Testis (tissue), 3 donors: ENCODE data around the gene XRN2. TPM values are rescaled to one million over a fixed set of nuclear protein-coding genes. Genes with fewer than 3 reads are reported as not detected.

ENCODE experiments used
- DNase-seq: peaks from one replicate; pipeline ENCODE4 v3.0.0-alpha.2; 2019
- H3K27ac ChIP-seq, 2 donors: fragments of 200-600 bp; sonication (generic); one replicate each; pipeline ENCODE4 v1.5.1; 2019
- H3K27me3 ChIP-seq: fragments of 200-600 bp; sonication (generic); one replicate; pipeline ENCODE4 v1.5.1; 2019
- H3K36me3 ChIP-seq: fragments of 200-600 bp; sonication (generic); one replicate; pipeline ENCODE4 v1.5.1; 2017; ENCODE audit warnings: low read depth; ENCODE audit errors: missing control alignments
- H3K4me1 ChIP-seq: fragments of 200-600 bp; sonication (generic); one replicate; pipeline ENCODE4 v1.5.1; 2019
- H3K4me3 ChIP-seq, 2 donors: fragments of 200-600 bp; sonication (generic); one replicate each; pipeline ENCODE4 v1.5.1; 2017 to 2019
- H3K9me3 ChIP-seq: fragments of 200-600 bp; sonication (generic); one replicate; pipeline ENCODE4 v1.5.1; 2017
- POLR2A ChIP-seq: fragments of 450-650 bp; IDR thresholded peaks from one replicate; pipeline ENCODE4 v1.6.1; 2017; ENCODE audit warnings: antibody characterized with exemption, mild to moderate bottlenecking, moderate library complexity
- WGBS, 2 donors: methylation state at CpG; one replicate each; pipeline ENCODE4 v1.1.5; 2018; 5-methylcytosine and 5-hydroxymethylcytosine counted together
- intact Hi-C: fragments of 100-400 bp; cut with DNase I; formaldehyde crosslinking; loops from one replicate; pipeline ENCODE4 v1.15.1; 2023; ENCODE audit warnings: low total_unique reads
- polyA plus RNA-seq: library from polyadenylated mRNA; stranded (reverse); fragments of 350-450 nt; fragmentation: Illumina TruSeq; extraction: RNeasy Lipid Tissue Mini Kit (QIAGEN cat#74804); gene quantifications from one replicate; pipeline ENCODE4 v1.2.3, GENCODE V29; 2014; ENCODE audit warnings: low read depth, low replicate concordance; ENCODE audit not compliant: insufficient read depth
- total RNA-seq, 2 donors: library from RNA; depleted of rRNA; stranded (reverse); fragments of >200 nt; gene quantifications; one replicate each; pipeline ENCODE4 v1.2.3, GENCODE V29; 2016
- TF ChIP-seq, protein P1 (sequence below), 3 experiments: fragments of 450-650 bp in 2 of 3; fragments of 200-600 bp in 1 of 3; sonication (generic) in 1 of 3; IDR thresholded peaks; one replicate each; pipeline ENCODE4 v1.5.1; 2016 to 2019; ENCODE audit warnings: antibody characterized with exemption in 3 of 3, mild to moderate bottlenecking in 2 of 3, moderate library complexity in 1 of 3

The XRN2 gene
- total and polyA plus RNA-seq, 3 donors from 2014 or later = 55.4 to 64.5 (median 59.7) TPM

DNA sequence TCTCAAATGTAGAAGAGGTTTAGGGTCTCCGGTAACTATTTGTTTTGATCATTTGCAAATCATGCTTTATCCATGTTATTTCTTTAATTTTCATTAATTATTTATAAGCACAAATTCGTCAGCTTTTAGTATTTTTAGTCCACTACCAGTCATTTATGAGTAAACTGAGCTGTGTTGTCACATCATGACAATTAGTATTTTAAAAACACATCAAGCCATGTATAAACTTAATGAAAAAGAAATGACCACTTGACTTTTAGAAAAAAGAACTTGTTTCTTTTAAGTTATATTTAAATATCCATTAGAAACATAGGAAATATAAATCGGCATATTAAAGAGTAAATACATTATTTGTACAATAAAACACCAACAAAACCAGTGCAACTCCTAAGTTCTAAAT is 91.4 kb downstream of the XRN2 start:
- H3K27me3 ChIP-seq = no peaks in the 10 kb centered on the region
- no peak for DNase-seq
- intact Hi-C loops = no loop called here
- H3K27ac ChIP-seq = no peak overlapping the region
- H3K36me3 ChIP-seq = no peaks in the 10 kb centered on the region
- H3K9me3 ChIP-seq = no peaks in the 10 kb centered on the region
- no peak overlapping the region for H3K4me3 ChIP-seq
- 25 to 34% methylated on average over 3 of the region's 3 CpGs for WGBS, 2 donors
- no peaks in the 10 kb centered on the region for H3K4me1 ChIP-seq
- TF ChIP-seq, protein P1, sequence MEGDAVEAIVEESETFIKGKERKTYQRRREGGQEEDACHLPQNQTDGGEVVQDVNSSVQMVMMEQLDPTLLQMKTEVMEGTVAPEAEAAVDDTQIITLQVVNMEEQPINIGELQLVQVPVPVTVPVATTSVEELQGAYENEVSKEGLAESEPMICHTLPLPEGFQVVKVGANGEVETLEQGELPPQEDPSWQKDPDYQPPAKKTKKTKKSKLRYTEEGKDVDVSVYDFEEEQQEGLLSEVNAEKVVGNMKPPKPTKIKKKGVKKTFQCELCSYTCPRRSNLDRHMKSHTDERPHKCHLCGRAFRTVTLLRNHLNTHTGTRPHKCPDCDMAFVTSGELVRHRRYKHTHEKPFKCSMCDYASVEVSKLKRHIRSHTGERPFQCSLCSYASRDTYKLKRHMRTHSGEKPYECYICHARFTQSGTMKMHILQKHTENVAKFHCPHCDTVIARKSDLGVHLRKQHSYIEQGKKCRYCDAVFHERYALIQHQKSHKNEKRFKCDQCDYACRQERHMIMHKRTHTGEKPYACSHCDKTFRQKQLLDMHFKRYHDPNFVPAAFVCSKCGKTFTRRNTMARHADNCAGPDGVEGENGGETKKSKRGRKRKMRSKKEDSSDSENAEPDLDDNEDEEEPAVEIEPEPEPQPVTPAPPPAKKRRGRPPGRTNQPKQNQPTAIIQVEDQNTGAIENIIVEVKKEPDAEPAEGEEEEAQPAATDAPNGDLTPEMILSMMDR (IDR thresholded peaks at IDR 0.05) = no peak
- no peak for TF ChIP-seq POLR2A

DNA sequence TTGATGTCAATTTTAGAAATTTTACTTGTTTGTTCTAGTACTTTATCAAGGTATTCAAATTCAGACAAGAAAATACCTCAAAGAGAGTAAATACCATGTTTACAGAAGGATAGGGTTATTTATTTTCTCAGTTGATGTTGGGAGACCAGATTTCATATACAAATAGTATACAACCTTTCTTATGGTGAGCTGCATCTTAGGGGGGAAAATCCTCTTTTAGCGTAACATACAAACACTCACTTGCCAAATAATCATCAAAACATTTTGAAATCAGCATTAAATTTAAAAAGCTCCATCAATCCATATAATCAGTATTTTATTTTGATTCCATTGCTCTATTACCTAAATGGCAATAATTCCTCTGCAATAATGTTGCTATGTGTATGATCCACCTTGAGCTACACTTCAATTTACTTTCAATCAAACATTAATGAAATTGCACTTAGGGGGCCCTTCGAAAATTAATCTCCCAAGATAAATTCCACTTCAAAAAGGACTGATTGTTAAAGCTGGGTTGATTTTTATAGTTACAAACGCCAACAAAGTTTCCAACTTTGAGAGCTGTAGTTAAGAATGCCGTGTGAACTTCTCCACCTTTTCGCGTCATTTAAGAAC is 92.0 kb downstream of the XRN2 start:
- 18 to 22% methylated on average over 6 of the region's 6 CpGs for WGBS, 2 donors

DNA sequence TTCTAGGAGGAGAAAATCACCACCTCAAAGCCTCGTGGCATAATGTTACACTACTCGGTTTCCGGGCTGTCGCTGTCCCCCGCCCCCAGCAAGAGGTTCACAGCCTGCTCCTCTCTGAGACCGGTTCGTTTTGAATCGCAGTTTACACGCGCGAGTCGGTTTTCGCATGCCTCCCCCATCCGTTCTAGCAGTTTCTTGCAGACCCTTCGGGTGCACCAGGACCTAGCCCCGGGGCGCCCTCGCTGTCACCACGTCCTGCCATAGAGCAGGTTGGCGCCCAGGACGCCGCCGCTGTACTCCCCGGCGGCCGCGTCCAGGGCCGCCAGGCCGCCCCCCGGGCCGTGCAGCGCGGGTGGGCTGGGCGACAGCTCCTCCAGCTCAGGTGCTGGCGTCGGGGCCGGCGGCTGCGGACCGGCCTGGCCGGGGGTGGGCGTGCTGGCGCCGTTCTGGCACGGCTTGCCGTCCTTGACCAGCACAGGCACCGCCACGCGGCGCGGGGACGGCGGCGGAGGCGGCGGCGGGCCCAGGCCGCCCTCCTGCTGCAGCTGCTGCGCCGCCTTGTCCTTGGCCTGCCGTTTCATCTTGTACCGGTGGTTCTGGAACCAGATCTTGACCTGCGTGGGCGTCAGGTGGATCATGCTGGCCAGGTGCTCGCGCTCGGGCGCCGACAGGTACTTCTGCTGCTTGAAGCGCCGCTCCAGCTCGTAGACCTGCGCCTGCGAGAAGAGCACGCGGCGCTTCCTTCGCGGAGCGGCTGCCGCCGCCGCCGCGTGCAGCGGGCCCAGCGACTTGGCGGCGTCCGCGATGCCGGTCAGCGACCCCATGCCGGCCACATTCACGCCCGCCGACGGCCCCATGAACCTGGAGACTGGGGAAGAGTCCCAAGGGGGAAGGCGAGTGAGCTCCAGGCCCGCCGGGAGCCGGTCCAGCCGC is 92.8 kb downstream of the XRN2 start:
- Histone ChIP-seq H3K4me1 (no peaks in the 10 kb centered on the region), H3K36me3 (no peaks in the 10 kb centered on the region), H3K27me3 (no peaks in the 10 kb centered on the region), H3K27ac (peak overlapping the region in 1 of 2 donors; percentile 68), H3K4me3 (peak overlapping the region; percentile 53 to 56), H3K9me3 (no peaks in the 10 kb centered on the region)
- DNase-seq = peak; percentile 36
- 4 to 5% methylated on average over 19 to 86 of the region's 103 CpGs for whole genome bisulfite sequencing, 2 donors
- intact Hi-C loops = no loop called here
- TF ChIP-seq, protein P1 (IDR thresholded peaks at IDR 0.05) = no peak
- TF ChIP-seq POLR2A = no peak

More for the DNA sequence above, 92.0 kb downstream of the XRN2 start:
- Histone ChIP-seq H3K27me3 (no peaks in the 10 kb centered on the region), H3K36me3 (no peaks in the 10 kb centered on the region), H3K27ac (no peak overlapping the region), H3K4me1 (no peaks in the 10 kb centered on the region), H3K9me3 (no peaks in the 10 kb centered on the region), H3K4me3 (no peak overlapping the region)
- DNase-seq = no peak
- TF ChIP-seq, protein P1 (IDR thresholded peaks at IDR 0.05) = no peak
- TF ChIP-seq POLR2A = no peak
- intact Hi-C loops = no loop called here

DNA sequence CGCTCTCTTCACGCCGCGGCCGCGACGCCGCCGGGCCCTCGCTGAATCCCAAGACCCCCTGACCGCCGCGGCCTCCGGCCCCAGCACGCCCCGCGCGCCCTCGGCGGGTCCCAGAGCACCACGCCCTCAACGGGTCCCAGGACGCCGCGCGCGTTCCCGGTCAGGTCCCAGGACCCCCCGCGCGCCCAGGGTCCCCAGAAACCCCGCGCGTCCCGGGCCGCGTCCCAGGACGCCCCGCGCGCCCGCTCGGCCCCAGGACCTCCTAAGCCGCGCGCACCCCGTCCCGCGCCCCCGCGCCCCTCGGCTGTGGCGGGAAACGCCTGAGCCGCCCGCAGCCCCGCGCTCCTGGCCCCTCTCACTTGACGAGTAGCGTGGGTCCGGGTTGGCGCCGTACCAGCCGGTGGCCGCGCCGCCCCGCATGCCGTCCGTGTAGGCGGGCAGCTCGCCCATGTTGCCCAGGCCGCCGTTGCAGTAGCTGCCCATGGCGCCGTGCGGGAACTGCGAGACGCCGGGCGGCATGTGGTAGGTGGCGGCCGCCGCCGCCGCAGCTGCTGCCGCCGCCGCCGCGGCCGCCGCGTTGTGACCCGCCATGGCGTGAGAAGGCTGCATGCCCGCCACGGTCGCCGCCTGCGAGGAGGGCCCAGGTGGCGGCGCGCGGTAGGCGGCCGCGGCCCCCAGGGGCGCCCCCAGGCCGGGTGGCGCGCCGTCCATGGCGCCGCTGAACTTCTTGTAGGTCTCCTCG is 93.6 kb downstream of the XRN2 start:
- Histone ChIP-seq H3K4me1 (no peaks in the 10 kb centered on the region), H3K9me3 (no peaks in the 10 kb centered on the region), H3K36me3 (no peaks in the 10 kb centered on the region), H3K27me3 (no peaks in the 10 kb centered on the region), H3K4me3 (peak overlapping the region; percentile 53 to 56), H3K27ac (peak overlapping the region in 1 of 2 donors; percentile 68)
- TF ChIP-seq POLR2A = no peak
- TF ChIP-seq, protein P1 (IDR thresholded peaks at IDR 0.05) = no peak
- 3 to 9% methylated on average over 7 to 50 of the region's 116 CpGs for WGBS, 2 donors
- intact Hi-C loops = no loop called here
- DNase-seq = peak; percentile 35
